NCI-H2227 treated with DMSO at 0.1 percent for 48 hours (cell line): ENCODE measurements around the gene TSHZ2.
"Not testable (repeated sequence)": the region's sequence is repeated elsewhere in the genome, so short reads cannot be mapped to it uniquely, and the experiment has no call there.

Experiments
- DNase-seq: peaks from one replicate; lab custom pipeline; 2025; lab: John Stamatoyannopoulos, UW

The TSHZ2 gene

DNA sequence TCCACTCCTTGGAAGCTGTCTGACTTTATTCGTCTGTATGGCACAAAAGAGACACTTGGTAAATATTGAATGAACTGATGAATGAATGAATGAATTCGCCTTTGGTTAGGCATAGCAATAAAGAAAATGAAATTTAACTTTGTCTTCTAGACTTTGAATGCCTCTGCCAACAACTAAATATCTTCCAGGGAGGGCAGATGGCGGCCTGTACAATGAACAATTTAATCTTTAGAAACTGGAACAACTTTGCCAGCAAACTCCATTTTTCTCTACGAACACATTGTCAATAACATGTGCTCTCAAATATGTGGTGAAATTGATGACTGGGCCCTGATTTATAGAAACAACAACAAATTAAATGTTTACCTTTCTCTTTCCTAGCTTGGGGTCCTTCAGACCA lies 480.9 kb downstream of the TSHZ2 start:
- DNase-seq = no peak

DNA sequence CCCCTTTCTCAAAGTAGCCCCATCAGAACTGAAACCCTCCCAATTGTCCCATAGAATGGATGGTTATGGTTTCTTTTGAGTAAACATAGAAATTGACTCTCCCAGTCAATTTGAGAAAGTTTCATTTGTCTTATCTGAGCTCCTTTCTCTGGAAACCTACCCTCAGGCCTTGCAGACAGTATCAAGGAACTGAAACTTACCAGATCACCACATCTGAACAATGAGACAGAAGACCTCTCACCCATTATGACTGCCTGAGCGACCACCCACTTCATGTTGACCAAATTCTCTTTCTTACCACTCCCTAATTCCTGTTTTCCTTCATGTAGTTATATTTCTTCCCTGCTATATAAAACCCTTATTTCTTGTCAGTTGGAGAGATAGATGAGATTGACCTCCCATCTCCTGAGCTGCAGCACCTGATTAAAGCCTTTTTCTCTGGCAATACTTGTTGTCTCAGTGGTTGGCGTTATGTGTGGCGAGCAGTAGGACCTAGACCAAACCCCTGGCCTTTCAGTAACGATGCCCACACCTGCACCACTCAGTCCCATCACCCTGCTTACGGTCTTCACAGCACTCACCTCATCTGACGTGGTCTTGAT lies 482.6 kb downstream of the TSHZ2 start:
- no peak for DNase-seq

DNA sequence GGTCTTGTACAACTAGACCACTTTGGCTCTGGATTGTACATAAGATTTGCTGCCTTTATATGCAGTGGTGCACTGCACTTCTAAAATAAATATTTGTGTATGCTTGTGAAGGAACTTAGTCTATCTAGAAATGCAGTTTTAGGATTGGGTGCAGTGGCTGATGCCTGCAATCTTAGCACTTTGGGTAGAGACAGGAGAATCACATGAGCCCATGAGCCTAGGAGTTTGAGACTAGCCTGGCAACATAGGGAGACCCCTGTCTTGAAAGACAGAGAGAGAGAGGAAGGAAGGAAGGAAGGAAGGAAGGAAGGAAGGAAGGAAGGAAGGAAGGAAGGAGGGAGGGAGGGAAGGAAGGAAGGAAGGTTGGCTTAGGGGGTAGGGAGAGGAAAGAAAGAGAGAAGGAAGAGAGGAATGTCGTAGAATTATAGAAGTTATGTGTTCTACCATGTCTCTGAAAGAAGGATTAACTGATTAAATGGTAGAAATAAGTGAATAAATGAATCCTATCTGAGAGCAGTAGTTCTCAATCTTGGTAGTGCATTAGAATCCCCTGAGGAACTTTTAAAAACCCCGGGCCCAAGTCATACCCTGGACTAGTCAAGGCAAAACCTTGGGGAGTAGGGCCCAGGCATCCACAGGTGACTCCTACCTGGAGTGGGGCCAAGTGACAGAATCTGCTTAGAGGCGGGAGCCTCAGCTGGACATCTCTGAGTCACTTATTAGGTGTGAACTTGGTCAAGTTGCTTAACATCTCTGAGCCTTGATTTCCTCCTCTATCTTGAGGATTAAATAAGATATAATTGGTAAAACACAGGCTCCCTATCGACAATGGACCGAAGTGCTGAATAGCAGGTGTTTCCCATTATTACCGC lies 491.2 kb downstream of the TSHZ2 start:
- DNase-seq = no peak

DNA sequence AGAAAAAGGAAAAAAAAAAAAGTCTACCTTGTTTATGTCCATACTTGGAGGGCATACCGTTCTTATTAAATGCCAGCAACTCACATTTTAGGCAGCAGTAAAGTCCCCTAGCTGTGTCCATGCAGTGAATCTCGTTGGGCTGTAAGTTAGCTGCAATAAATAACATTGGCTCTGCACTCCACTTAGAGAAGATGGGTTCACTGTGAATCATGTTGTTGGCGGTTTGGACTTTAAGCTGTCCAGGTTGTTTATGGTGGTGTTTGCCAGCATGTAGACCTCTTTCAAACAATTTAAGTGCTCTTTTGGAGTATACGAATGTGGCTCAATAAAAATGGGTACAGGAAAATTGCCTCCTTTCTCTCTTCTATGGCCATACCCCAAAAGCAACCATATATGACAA lies 494.1 kb downstream of the TSHZ2 start:
- DNase-seq = no peak

DNA sequence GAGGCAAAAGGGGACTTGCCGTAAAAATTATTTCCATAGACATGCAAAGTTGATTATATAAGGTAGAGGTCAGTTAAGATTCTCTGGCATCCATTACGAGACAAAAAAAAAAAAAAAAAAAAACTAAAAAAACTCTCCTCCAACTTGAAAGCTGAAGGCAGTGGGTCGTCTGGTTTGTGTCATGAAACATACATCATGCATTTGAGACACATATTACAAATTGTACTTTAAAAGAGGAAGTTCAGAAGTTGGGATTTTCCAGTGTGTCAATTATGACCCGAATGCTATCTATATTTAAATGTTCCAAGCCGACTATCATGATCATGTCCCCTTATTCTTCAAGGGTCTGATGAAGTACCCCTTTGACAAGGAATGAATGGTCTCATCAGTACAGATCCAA lies 496.4 kb downstream of the TSHZ2 start:
- no peak for DNase-seq

DNA sequence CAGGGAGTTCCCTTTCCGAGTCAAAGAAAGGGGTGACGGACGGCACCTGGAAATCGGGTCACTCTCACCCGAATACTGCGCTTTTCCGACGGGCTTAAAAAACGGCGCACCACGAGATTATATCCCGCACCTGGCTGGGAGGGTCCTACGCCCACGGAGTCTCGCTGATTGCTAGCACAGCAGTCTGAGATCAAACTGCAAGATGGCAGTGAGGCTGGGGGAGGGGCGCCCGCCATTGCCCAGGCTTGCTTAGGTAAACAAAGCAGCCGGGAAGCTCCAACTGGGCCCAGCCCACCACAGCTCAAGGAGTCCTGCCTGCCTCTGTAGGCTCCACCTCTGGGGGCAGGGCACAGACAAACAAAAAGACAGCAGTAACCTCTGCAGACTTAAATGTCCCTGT lies 500.7 kb downstream of the TSHZ2 start:
- not testable (repeated sequence) for DNase-seq

DNA sequence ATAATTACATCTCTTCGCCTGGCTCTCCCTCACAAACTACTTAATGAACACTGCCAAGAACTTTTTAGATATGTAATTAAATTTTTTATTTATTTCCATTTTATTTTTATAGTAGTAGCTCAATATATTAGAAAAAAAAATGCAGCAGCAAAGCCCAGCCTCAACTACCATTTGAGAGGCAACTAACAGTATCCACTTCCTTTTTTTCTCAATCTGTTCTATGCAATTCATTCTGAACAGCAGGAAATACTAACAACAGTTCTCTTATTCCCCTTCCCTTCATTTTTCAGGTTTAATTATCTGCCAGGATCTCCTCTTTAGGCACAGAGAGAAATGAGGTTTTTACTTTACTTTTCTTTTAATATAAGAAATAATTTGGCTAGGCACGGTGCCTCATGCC lies 508.8 kb downstream of the TSHZ2 start:
- no peak for DNase-seq

DNA sequence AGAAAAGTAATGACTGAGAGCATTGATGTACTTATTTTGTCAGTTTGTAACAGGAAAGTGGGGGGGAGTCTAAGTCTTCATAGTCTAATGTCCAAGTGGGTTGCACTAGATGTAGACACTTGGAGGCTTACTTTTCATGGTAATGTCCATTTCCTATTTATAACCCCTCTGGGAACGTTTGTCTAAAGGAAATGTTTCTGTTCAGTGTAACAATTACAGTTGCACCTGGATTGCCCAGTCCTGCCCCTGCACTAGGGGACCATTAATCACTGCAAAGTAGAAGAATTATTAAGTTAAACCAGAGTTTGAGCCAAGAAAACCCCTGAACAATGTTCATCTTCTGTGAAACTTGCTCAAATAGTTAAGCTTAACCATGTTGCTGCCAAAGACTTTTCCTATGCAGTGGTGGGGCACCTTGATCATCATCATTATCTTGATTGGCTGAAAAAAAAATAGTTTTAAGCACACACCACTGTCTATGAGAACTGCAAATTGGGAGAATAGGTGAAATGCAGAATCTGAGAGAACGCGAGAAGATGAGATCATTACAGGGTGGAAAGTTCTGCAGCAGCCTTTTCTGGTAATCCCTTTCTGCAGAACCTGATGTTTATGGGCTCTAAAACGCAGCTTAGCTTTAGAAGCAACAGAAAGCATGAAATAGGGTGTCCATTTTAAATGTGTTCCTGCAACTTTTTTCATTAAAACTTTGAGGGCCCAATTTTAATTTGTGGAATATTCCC lies 515.5 kb downstream of the TSHZ2 start:
- DNase-seq = no peak

DNA sequence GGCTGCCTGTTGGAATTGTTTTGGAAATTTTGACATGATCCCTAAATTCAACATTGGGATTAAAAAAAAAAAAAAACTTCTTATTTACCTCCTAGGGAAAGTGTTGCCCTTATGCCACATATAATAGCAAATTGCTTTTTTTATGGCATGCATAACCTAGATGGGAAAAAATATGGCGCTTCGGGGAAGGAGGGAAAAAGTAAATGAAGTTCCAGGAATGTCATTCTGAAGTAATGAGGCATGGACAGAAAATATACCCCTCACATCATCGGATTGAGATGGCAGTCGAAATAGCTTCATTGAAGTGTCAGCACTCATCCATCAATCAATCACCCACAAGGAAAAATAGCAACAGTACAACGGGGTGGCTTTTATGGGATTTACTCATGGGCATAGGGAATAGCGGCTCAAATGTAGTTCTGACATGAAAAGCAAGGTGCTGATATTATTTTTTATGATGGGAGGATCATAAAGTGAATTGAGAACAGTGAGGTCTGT lies 516.7 kb downstream of the TSHZ2 start:
- DNase-seq = no peak

DNA sequence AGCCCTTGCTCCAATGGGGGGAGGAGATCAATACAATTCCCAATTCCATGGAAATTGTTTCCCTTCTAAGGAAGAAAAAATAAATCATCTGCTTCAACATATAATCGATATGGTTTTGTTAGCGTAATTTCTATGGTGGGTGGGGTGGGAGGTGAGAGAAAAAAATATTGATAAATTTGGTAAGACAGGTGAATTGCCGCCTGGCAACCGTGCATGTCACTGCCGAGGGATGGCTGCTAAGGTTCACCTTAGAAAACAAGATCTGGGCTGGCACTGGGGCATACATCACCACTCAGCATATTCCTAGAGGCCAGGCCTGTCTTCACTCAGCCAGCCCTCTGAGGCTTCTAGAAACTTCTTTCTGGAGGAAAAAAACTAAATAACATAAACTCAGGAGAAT lies 517.4 kb downstream of the TSHZ2 start:
- no peak for DNase-seq

DNA sequence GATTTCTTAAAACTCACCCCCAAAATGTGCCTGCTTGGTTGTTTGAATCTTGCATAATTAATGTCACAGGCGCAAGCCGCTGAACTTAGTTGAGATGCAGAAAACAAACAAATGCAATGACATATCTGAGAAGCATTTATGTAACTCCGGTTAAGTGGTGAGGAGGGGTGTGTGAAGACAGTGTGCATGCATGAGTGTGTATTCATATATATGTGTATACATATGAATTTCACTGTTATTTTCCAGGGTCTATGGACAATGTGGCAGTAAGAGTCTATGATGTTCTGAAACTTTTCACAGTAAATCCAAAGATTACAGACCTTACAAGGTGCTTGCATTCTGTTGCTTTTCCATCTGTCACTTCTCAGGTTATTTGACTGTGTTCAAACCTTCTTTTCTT lies 518.5 kb downstream of the TSHZ2 start:
- no peak for DNase-seq

DNA sequence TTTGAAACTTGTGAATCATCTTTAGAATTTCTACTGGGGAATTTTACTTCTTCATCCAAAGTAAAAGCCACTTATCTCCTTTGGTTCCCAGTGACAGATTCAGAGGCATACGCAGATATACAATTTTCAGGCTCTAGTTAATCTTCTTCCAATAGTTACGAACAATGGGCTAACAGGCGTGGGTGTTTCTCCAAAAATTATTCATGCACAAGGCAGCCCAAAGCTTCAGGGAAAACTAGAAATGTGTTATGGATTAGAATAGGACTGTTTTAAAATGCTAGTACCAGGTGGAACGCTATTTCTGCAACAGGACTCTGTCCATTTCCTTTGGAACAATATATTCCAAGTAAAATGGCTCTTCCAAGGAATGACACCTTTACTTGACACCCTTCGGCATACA lies 519.3 kb downstream of the TSHZ2 start:
- no peak for DNase-seq

DNA sequence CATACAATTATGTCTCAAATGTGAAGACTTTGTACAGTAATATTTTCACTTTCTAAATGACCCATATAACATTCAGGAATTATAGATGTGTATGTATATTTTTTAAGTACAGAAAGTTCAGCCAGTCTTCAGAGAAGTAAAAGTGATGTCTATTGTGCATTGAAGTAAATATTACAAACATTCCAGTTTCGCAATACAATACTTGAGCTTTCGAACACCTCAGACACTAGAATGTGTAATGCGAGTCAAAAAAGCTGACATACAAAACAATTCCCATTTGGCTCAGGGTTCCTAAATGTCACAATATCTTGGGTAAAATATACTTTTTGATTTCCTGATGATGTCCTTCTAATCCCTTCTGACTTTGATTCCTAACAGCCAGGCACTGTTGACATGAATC lies 520.1 kb downstream of the TSHZ2 start:
- DNase-seq = no peak

DNA sequence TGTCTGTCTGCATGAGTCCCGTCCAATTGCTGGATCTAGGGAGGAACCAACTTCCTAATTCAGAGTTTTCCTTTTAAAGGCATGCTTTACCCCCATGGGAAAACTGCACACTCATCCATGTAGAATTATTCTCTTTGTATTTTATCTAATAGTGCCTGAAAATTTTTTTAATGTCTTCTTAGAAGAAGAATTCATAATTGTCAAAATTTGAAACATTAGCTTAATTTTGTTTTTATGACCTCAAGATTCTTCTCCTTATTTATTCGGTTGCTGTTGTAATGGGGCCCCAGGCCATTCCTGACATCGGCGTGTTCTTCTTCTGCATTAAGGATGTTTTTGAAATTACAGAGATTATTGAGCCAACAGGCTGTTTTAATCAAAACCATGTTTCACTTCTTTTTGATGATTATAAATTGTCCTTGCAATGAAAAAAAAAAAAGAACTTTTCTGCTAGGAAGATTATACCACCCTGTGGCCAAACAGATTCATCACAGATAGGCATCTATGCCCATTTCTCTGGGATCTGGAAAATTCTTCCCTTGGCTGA lies 521.2 kb downstream of the TSHZ2 start:
- DNase-seq = no peak

DNA sequence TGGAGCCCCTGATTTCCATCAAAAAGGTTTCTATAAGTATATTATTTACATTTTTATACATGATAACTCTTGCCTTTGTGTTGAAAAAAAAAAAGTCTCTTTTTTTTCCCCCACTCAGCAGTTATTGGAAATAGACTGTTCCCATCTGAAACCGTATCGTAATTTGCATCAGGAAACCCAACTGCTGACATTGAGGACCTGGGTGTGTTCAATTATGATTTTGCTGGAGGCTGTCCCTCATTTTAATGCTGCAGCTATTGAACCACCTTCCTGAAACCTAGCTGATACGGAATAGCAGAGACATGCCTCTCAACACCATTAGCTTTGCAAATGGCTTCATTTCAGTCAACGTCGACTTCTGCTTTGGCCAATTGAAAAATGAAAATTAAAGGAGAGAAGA lies 522.6 kb downstream of the TSHZ2 start:
- DNase-seq = no peak

DNA sequence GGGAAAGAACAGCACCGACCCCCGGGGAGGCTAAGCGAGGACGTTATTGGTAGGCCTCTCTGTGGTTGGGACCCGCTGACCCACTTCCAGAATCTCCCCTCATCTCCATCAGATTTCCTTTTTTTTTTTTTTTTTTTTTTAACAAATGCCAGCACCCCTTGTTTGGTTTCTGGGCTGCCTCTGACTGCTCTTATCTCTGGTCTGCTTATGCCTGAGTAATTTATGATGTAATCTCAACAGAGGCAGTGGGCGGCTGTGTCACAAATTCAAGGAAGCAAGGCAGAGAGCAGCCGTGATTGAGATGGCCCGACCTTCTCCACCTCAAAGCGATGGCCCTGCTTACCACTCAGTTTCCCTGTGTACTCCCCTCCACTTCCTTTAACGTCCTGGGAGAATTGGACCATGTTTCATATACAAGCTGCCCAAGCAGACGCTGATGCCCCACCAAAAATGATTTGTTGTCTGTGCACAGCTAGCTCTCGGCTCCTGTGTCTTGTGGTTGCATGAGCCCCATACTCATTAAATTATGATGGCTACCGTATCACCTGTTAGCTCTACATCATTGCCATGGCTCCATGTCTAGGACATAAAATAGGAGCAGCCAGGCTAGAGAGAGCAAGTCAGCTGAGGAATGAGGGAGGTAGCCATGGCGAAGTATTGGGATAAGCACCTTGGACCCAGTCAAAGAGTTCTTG lies 523.4 kb downstream of the TSHZ2 start:
- no peak for DNase-seq

DNA sequence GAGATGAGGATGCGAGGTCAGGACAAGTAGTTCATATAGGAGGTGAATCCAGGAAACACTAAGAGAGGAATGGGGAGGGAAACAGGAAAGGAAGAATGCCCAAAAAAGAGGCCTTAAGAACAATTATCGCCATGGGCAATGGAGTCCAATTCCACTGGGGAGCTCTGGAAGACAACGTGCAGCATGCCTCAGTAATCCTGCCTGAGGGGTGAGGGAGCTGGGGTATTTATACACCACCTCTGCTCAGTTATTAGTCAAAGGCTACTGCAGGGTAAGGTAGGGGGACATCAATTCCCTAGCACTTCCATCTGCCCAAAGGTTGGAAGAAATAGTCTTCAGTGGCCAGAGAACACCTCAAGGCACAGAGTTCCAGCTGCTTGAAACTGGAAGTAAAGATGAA lies 525.1 kb downstream of the TSHZ2 start:
- no peak for DNase-seq

DNA sequence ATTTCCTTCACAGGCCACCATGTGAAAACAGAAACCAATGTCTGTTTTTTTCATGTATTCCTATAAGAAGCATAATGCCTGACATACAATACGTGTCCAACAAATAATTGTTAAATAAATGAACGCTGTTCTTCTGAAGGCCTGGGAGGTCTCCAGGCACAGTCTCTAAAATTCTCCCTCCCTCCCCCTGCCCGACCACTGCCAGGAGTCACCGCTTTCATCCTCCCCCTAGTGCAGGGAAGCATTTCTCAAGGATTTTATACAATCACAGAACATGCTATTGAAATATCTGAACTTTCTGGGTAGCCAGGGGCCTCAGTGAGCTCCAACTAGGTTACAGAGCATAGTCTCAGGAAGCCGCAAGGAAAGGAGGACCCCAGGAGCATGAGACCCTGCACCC lies 526.2 kb downstream of the TSHZ2 start:
- no peak for DNase-seq

DNA sequence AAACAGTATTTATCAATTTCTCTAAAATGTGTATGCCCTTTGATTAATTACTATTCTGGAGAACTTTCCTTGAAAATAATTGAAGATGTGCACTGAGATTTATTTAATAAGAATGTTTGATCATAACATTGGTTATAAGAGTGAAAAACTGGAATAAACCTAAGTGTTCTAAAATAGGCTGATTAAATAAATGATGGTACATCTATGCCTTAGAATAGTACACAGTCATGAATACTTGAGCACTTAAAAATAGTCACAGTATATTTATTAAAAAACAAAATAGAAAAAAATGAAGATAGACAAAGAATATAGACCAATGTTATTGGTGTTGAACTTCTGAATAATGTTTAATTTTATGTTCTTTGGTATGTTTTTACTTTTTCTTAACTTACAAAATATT lies 528.5 kb downstream of the TSHZ2 start:
- no peak for DNase-seq

DNA sequence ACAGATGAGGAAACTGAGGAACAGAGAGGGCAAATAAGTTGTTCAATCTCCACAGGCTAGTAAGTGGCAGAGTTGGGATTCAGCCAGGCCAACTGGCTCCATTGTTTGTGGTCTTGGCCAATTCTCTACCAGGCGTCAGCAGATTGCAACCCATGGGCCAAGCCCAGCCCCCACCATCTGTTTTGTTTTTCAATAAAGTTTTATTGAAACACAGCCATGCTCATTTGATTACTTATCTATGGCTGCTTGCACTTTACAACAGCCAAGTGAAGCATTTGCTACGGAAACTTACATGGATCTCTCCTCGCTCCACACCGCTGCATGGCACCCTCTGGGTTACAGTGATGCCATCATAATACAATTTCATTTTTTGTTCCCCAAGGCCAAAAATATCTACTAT lies 530.7 kb downstream of the TSHZ2 start:
- no peak for DNase-seq

DNA sequence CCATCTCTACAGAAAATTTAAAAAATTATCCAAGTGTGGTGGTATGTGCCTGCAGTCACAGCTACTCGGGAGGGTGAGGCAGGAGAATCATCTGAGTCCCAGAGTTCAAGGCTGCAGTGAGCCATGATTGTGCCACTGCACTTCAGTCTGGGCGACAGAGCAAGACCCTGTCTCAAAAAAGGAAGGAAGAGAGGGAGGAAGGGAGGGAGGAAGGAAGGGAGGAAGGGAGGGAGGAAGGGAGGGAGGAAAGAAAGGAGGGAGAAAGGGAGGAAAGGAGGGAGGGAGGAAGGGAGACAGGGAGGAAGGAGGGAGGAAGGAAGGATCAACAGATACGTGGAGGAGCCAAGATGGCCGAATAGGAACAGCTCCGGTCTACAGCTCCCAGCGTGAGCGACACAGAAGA lies 531.4 kb downstream of the TSHZ2 start:
- DNase-seq = no peak

DNA sequence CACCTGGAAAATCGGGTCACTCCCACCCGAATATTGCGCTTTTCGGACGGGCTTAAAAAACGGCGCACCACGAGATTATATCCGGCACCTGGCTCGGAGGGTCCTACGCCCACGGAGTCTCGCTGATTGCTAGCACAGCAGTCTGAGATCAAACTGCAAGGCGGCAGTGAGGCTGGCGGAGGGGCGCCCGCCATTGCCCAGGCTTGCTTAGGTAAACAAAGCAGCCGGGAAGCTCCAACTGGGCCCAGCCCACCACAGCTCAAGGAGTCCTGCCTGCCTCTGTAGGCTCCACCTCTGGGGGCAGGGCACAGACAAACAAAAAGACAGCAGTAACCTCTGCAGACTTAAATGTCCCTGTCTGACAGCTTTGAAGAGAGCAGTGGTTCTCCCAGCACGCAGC lies 531.9 kb downstream of the TSHZ2 start:
- DNase-seq = not testable (repeated sequence)
